Parathyroid adenoma (tissue), 2 donors: ENCODE results near the gene SDK2.

Experiments
- H2AFZ ChIP-seq: fragments of 300-600 bp; sonication (generic); one replicate; pipeline ENCODE4 v1.7.0; 2017; ENCODE audit warnings: antibody characterized with exemption, mild to moderate bottlenecking
- H3K27ac ChIP-seq: fragments of 300-600 bp; sonication (generic); one replicate; pipeline ENCODE4 v1.7.0; 2017
- H3K27me3 ChIP-seq: fragments of 300-600 bp; sonication (generic); one replicate; pipeline ENCODE4 v1.7.0; 2017; ENCODE audit warnings: low read length; ENCODE audit not compliant: control insufficient read depth, insufficient read depth
- H3K36me3 ChIP-seq: fragments of 300-600 bp; sonication (generic); one replicate; pipeline ENCODE4 v1.7.0; 2017; ENCODE audit warnings: low read length; ENCODE audit not compliant: control insufficient read depth, insufficient read depth
- H3K4me1 ChIP-seq: fragments of 300-600 bp; sonication (generic); one replicate; pipeline ENCODE4 v1.7.0; 2017; ENCODE audit warnings: control low read depth
- H3K4me2 ChIP-seq: fragments of 300-600 bp; sonication (generic); one replicate; pipeline ENCODE4 v1.7.0; 2017; ENCODE audit warnings: low read length
- H3K4me3 ChIP-seq: fragments of 300-600 bp; sonication (generic); one replicate; pipeline ENCODE4 v1.7.0; 2017; ENCODE audit warnings: low read depth, low read length
- H3K79me2 ChIP-seq: fragments of 300-600 bp; sonication (generic); one replicate; pipeline ENCODE4 v1.7.0; 2017; ENCODE audit warnings: control low read depth
- H3K9ac ChIP-seq: fragments of 300-600 bp; sonication (generic); one replicate; pipeline ENCODE4 v1.7.0; 2017; ENCODE audit warnings: mild to moderate bottlenecking
- H3K9me3 ChIP-seq: fragments of 300-600 bp; sonication (generic); one replicate; pipeline ENCODE4 v1.7.0; 2017; ENCODE audit warnings: low read length; ENCODE audit not compliant: control insufficient read depth
- CTCF ChIP-seq: fragments of 300-600 bp; sonication (generic); IDR thresholded peaks from one replicate; pipeline ENCODE4 v1.7.0; 2017; ENCODE audit warnings: antibody characterized with exemption, mild to moderate bottlenecking
- donor health status: primary hyperparathyroidism.

The SDK2 gene

GRCh38 chr17:73465130-73465952 is 178.9 kb downstream of the SDK2 start:
- H3K27me3 ChIP-seq: no peaks in the 10 kb centered on the region
- H3K9me3 ChIP-seq: no peaks in the 10 kb centered on the region
- H3K9ac ChIP-seq: no peak overlapping the region
- H3K4me2 ChIP-seq: no peak overlapping the region
- no peak overlapping the region for H3K27ac ChIP-seq
- no peak for TF ChIP-seq CTCF
- no peak overlapping the region for H3K4me3 ChIP-seq
- H2AFZ ChIP-seq: no peak overlapping the region
- no peaks in the 10 kb centered on the region for H3K4me1 ChIP-seq
- H3K79me2 ChIP-seq: no peaks in the 10 kb centered on the region
- H3K36me3 ChIP-seq: no peaks in the 10 kb centered on the region

GRCh38 chr17:73464447-73464846 is 179.8 kb downstream of the SDK2 start:
- no peaks in the 10 kb centered on the region for H3K4me1 ChIP-seq
- no peaks in the 10 kb centered on the region for H3K9me3 ChIP-seq
- no peak overlapping the region for H3K4me2 ChIP-seq
- no peak overlapping the region for H3K4me3 ChIP-seq
- no peaks in the 10 kb centered on the region for H3K36me3 ChIP-seq
- TF ChIP-seq CTCF: no peak
- no peaks in the 10 kb centered on the region for H3K79me2 ChIP-seq
- H3K27me3 ChIP-seq: no peaks in the 10 kb centered on the region
- no peak overlapping the region for H3K27ac ChIP-seq
- no peak overlapping the region for H2AFZ ChIP-seq
- no peak overlapping the region for H3K9ac ChIP-seq

DNA sequence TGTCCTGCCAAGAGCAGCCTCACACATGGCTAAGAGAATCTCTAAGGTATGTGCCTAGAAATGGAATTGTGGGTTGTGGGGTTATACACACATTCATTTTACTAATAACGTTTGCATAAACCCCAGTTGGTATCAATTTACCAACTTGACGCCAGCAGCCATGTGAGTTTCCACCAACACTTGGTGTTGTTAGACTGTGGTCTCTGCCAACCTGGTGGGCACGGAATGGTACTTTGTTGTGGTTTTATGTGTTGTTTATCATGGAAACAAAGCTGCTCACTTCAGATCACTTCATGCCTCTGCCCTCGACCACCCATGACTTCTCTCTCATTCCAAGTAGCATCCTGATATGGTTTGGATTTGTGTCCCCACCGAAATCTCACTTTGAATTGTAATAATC is 180.4 kb downstream of the SDK2 start:
- H3K27me3 ChIP-seq: no peaks in the 10 kb centered on the region
- TF ChIP-seq CTCF: no peak
- no peak overlapping the region for H3K9ac ChIP-seq
- H3K27ac ChIP-seq: no peak overlapping the region
- no peak overlapping the region for H2AFZ ChIP-seq
- H3K4me3 ChIP-seq: no peak overlapping the region
- H3K4me2 ChIP-seq: no peak overlapping the region
- no peaks in the 10 kb centered on the region for H3K36me3 ChIP-seq
- no peaks in the 10 kb centered on the region for H3K79me2 ChIP-seq
- no peaks in the 10 kb centered on the region for H3K9me3 ChIP-seq
- no peaks in the 10 kb centered on the region for H3K4me1 ChIP-seq

DNA sequence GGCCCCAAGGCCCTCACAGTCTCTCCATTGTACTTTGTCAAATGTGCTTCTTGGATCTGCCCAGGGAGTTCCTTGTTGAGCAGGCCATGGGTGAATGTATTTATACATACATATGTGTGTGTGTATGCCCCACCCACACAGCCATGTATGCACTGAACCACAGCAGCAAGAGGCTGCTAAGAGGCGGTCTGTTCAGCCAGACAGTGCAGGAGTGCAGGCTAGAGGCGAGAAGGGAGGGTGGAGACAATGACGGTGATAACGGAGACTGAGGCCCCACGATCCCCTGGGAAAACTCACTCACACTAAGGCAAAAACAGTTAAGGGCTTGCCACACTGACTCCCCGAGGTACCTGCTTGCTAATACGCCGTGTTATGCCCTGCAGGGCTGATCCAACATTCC is 181.4 kb downstream of the SDK2 start:
- Histone ChIP-seq H3K27me3 (no peaks in the 10 kb centered on the region), H3K79me2 (no peaks in the 10 kb centered on the region), H2AFZ (no peak overlapping the region), H3K4me1 (no peaks in the 10 kb centered on the region), H3K4me2 (no peak overlapping the region), H3K9ac (no peak overlapping the region), H3K9me3 (no peaks in the 10 kb centered on the region), H3K4me3 (no peak overlapping the region), H3K36me3 (no peaks in the 10 kb centered on the region), H3K27ac (no peak overlapping the region)
- no peak for TF ChIP-seq CTCF

GRCh38 chr17:73459980-73460379 is 184.3 kb downstream of the SDK2 start:
- TF ChIP-seq CTCF: no peak
- H3K9ac ChIP-seq: no peak overlapping the region

More at GRCh38 chr17:73459980-73460379, 184.3 kb downstream of the SDK2 start:
- Histone ChIP-seq H3K27ac (no peak overlapping the region), H3K4me1 (no peaks in the 10 kb centered on the region), H3K27me3 (no peaks in the 10 kb centered on the region), H3K36me3 (no peaks in the 10 kb centered on the region), H3K9me3 (no peaks in the 10 kb centered on the region), H3K79me2 (no peaks in the 10 kb centered on the region), H2AFZ (no peak overlapping the region), H3K4me3 (no peak overlapping the region), H3K4me2 (no peak overlapping the region)
